Smooth muscle cell (in vitro differentiated cells): ENCODE results near the gene SPATA1. TPM values are rescaled to one million over a fixed set of nuclear protein-coding genes. Genes with fewer than 3 reads are reported as not detected.
A peak's percentile ranks its signal among the peaks of the same experiment; 100 is the strongest.

ENCODE experiments used
- DNase-seq: peaks from one replicate; lab custom pipeline; 2025; ENCODE audit not compliant: unreplicated experiment; lab: John Stamatoyannopoulos, UW
- H2AFZ ChIP-seq: fragments of 200-600 bp; sonication (generic); 2 replicates; pipeline ENCODE4 v1.6.0; 2016; ENCODE audit warnings: antibody characterized with exemption, low read depth, mild to moderate bottlenecking
- H3F3A ChIP-seq: fragments of 200-600 bp; sonication (generic); 2 replicates; pipeline ENCODE4 v1.6.0; 2017; ENCODE audit warnings: antibody characterized with exemption, low read depth
- H3K27ac ChIP-seq: fragments of 200-600 bp; sonication (generic); 2 replicates; pipeline ENCODE4 v1.5.1; 2016; ENCODE audit warnings: low read depth, mild to moderate bottlenecking
- H3K27me3 ChIP-seq: fragments of 200-600 bp; sonication (generic); 2 replicates; pipeline ENCODE4 v1.6.1; 2016; ENCODE audit warnings: low read depth, mild to moderate bottlenecking
- H3K36me3 ChIP-seq: fragments of 200-600 bp; sonication (generic); 2 replicates; pipeline ENCODE4 v1.5.1; 2016; ENCODE audit warnings: low read depth
- H3K4me1 ChIP-seq: fragments of 200-600 bp; sonication (generic); 2 replicates; pipeline ENCODE4 v1.5.1; 2016; ENCODE audit warnings: low read depth
- H3K4me2 ChIP-seq: fragments of 200-600 bp; sonication (generic); 2 replicates; pipeline ENCODE4 v1.6.0; 2016; ENCODE audit warnings: mild to moderate bottlenecking
- H3K4me3 ChIP-seq: fragments of 200-600 bp; sonication (generic); 2 replicates; pipeline ENCODE4 v1.5.1; 2016; ENCODE audit warnings: mild to moderate bottlenecking
- H3K79me2 ChIP-seq: fragments of 200-600 bp; sonication (generic); 2 replicates; pipeline ENCODE4 v1.6.0; 2016; ENCODE audit warnings: low read depth, mild to moderate bottlenecking
- H3K9ac ChIP-seq: fragments of 200-600 bp; sonication (generic); 2 replicates; pipeline ENCODE4 v1.6.0; 2016; ENCODE audit warnings: low read depth
- H3K9me3 ChIP-seq: fragments of 200-600 bp; sonication (generic); replicated peaks from 2 replicates; pipeline ENCODE4 v1.5.1; 2016; ENCODE audit warnings: low read depth
- H4K20me1 ChIP-seq: fragments of 200-600 bp; sonication (generic); 2 replicates; pipeline ENCODE4 v1.6.0; 2016; ENCODE audit warnings: low read depth
- WGBS: methylation state at CpG from one replicate; pipeline ENCODE4 v1.1.7; 2016; ENCODE audit warnings: low lambda C conversion rate; 5-methylcytosine and 5-hydroxymethylcytosine counted together
- polyA plus RNA-seq: library from polyadenylated mRNA; unstranded; fragments of >200 nt; fragmentation: Nextera tagmentation; extraction: Ambion mirVana; gene quantifications from 2 replicates; pipeline ENCODE4 v1.2.1, GENCODE V29; 2016
- total RNA-seq: library from RNA; depleted of rRNA; stranded (reverse); fragments of >200 nt; gene quantifications from 2 replicates; pipeline ENCODE4 v1.2.3, GENCODE V29; 2014
- TF ChIP-seq, protein P1 (sequence below): fragments of 200-600 bp; sonication (generic); IDR thresholded peaks from 2 replicates; pipeline ENCODE4 v1.5.1; 2017; ENCODE audit warnings: borderline replicate concordance, mild to moderate bottlenecking, antibody characterized with exemption; ENCODE audit not compliant: insufficient read depth, poor library complexity, severe bottlenecking

The SPATA1 gene
- total and polyA plus RNA-seq, 2 experiments from 2014 or later, result 0.94 to 2.3 TPM

DNA sequence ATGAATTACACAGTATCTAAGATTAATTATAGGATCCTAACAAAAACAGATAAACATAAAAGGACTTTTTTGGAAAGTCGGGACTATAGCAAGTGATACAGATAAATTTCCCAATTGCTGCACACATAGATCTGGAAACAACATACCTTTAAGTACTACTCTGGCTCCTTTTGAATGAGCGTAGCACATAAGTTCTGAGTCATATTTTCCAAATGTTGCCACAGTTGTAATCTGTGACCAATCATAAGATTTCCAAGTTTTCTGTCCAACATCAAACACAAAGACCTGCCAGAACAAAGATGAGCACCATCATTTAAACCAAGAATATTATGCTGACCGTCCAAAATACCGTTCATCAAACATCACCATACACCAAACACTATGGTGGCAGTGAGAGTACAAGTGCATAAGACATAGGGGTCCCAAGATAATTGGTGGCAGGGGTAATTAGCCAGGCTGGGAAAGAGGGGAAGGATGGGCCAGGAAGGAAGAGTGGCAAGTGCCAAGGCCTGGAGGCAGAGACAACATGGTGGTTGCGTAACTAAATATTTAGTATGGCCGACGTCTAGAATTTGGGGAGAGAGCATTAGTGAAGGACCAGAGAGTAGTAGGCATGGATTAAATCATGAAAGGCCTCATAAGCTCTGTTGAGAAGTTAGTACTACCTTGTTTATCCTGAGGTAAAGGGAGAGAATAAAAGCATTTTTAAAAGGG lies 64.4 kb downstream of the SPATA1 start:
- Histone ChIP-seq H3K4me2 (no peak overlapping the region), H3K9ac (no peak overlapping the region), H3K27me3 (no peaks in the 10 kb centered on the region), H3K79me2 (peaks cover 17% of the 10 kb centered on the region), H3K4me3 (no peak overlapping the region), H3K4me1 (peaks cover 28% of the 10 kb centered on the region), H3K27ac (no peak overlapping the region), H4K20me1 (no peaks in the 10 kb centered on the region), H3F3A (peaks cover 10% of the 10 kb centered on the region), H2AFZ (no peak overlapping the region), H3K36me3 (no peaks in the 10 kb centered on the region), H3K9me3 (no peaks in the 10 kb centered on the region)
- TF ChIP-seq, protein P1, sequence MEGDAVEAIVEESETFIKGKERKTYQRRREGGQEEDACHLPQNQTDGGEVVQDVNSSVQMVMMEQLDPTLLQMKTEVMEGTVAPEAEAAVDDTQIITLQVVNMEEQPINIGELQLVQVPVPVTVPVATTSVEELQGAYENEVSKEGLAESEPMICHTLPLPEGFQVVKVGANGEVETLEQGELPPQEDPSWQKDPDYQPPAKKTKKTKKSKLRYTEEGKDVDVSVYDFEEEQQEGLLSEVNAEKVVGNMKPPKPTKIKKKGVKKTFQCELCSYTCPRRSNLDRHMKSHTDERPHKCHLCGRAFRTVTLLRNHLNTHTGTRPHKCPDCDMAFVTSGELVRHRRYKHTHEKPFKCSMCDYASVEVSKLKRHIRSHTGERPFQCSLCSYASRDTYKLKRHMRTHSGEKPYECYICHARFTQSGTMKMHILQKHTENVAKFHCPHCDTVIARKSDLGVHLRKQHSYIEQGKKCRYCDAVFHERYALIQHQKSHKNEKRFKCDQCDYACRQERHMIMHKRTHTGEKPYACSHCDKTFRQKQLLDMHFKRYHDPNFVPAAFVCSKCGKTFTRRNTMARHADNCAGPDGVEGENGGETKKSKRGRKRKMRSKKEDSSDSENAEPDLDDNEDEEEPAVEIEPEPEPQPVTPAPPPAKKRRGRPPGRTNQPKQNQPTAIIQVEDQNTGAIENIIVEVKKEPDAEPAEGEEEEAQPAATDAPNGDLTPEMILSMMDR, result no peak
- 87% methylated on average over 7 of the region's 7 CpGs for WGBS
- DNase-seq, result no peak

DNA sequence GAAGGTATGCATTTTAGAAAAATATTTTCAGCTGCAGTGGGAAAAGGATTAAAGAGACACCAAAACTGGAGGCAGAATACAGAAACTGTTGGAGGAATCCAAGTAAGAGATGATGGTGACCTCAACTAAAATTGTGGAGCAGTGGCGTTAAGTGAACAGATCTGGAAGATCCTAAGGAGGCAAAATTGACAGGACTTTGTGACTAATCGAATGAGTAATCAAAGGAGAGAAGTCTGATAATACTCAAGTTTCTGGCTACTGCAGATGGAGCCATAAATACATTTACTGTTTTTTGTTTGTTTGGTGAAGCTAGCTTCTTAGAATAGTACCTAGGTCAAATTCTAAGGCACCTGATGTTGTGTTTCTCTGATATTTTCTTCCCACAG lies 65.0 kb downstream of the SPATA1 start:
- H3K4me3 ChIP-seq, result no peak overlapping the region
- peak overlapping the region; percentile 88 for H3K4me2 ChIP-seq
- H3K27ac ChIP-seq, result no peak overlapping the region
- H2AFZ ChIP-seq, result no peak overlapping the region
- no peaks in the 10 kb centered on the region for H3K9me3 ChIP-seq
- no peaks in the 10 kb centered on the region for H3K36me3 ChIP-seq
- TF ChIP-seq, protein P1, result no peak
- H3K9ac ChIP-seq, result no peak overlapping the region
- peaks cover 10% of the 10 kb centered on the region for H3F3A ChIP-seq
- H3K4me1 ChIP-seq, result peaks cover 28% of the 10 kb centered on the region
- no peaks in the 10 kb centered on the region for H4K20me1 ChIP-seq
- H3K27me3 ChIP-seq, result no peaks in the 10 kb centered on the region
- WGBS, result 69% methylated on average over 2 of the region's 2 CpGs
- no peak for DNase-seq
- H3K79me2 ChIP-seq, result peaks cover 17% of the 10 kb centered on the region

DNA sequence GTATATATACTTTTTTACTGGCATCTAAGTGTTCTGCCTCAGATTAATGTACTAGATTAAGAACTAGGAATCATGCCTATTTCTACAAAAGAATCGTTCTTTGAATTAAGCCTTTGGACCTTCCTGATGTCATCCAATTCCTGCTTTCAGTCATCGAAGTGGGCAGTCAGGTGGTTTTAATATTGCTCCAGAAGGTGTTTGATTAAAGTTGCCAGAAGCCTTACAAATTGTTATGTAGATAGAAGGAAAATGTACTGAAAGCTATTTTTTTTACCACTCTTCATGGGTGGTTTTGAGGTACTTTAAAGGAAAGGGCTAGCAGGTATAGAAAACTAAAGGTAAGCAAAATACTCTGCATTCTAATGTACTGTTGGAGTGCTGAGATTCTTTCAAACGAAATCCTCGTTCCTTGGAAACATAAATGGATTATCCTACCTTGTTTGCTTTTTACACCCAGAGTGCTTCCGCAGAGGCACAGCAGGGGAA lies 67.3 kb downstream of the SPATA1 start:
- Histone ChIP-seq H3K9ac (peak overlapping the region; percentile 96), H4K20me1 (no peaks in the 10 kb centered on the region), H3K4me2 (peak overlapping the region; percentile 88), H2AFZ (peak overlapping the region; percentile 79), H3K4me1 (peaks cover 28% of the 10 kb centered on the region), H3F3A (peaks cover 10% of the 10 kb centered on the region), H3K9me3 (no peaks in the 10 kb centered on the region), H3K27me3 (no peaks in the 10 kb centered on the region), H3K4me3 (peak overlapping the region; percentile 66), H3K36me3 (no peaks in the 10 kb centered on the region), H3K79me2 (peaks cover 17% of the 10 kb centered on the region), H3K27ac (peak overlapping the region; percentile 99)
- no peak for DNase-seq
- 12% methylated on average over 5 of the region's 5 CpGs for WGBS
- TF ChIP-seq, protein P1, result no peak
